Measurements from ENCODE around the gene MATN1. TPM values are rescaled to one million over a fixed set of nuclear protein-coding genes. Genes with fewer than 3 reads are reported as not detected.
"Not testable (repeated sequence)": the region's sequence is repeated elsewhere in the genome, so short reads cannot be mapped to it uniquely, and the experiment has no call there.

MATN1 gene
- not detected for polyA plus RNA-seq

- H3K27ac Mint-ChIP-seq, result peak within 1 kb of the TSS in 1 of 3 donors; percentile 62
Observed at GRCh38 chr1:30723331-30723755, at the start of gene MATN1. Gene MATN1 (minus strand): TSS chr1:30723585. CDS start chr1:30723551, 34 bp downstream.

GRCh38 chr1:30771005-30771404, 47.6 kb upstream of the MATN1 start:
- no peaks in the 10 kb centered on the region for H3K9me3 Mint-ChIP-seq
- peak overlapping the region in 1 of 3 donors; percentile 62 for H3K27ac Mint-ChIP-seq
- no peaks in the 10 kb centered on the region for H3K27me3 Mint-ChIP-seq
- no peak overlapping the region for H3K4me3 Mint-ChIP-seq
- H3K4me1 Mint-ChIP-seq, result peaks cover 7 to 18% (median 12%) of the 10 kb centered on the region in 3 donors
- H3K36me3 Mint-ChIP-seq, result no peaks in the 10 kb centered on the region

More at GRCh38 chr1:30723331-30723755, at the start of gene MATN1:
- H3K9me3 Mint-ChIP-seq, result no peaks in the 10 kb centered on the region
- peak within 1 kb of the TSS in 1 of 4 donors; percentile 65 for H3K4me3 Mint-ChIP-seq
- peaks cover 1% of the 10 kb centered on the region for H3K36me3 Mint-ChIP-seq
- H3K4me1 Mint-ChIP-seq, result peaks cover 15 to 20% (median 17%) of the 10 kb centered on the region in 3 donors
- H3K27me3 Mint-ChIP-seq, result no peaks in the 10 kb centered on the region

- Mint-ChIP-seq H3K27me3 (no peaks in the 10 kb centered on the region), H3K4me1 (peaks cover 11 to 22% (median 14%) of the 10 kb centered on the region in 3 donors), H3K27ac (no peak overlapping the region), H3K36me3 (no peaks in the 10 kb centered on the region), H3K4me3 (no peak overlapping the region), H3K9me3 (no peaks in the 10 kb centered on the region)
Observed at GRCh38 chr1:30770150-30770549, 46.8 kb upstream of the MATN1 start.

- Mint-ChIP-seq H3K4me1 (peaks cover 11 to 22% (median 14%) of the 10 kb centered on the region in 3 donors), H3K9me3 (no peaks in the 10 kb centered on the region), H3K27me3 (no peaks in the 10 kb centered on the region), H3K36me3 (no peaks in the 10 kb centered on the region), H3K4me3 (no peak overlapping the region), H3K27ac (no peak overlapping the region)
Observed at GRCh38 chr1:30768830-30769718, 45.7 kb upstream of the MATN1 start.

GRCh38 chr1:30768159-30768829, 44.9 kb upstream of the MATN1 start:
- Mint-ChIP-seq H3K4me3 (no peak overlapping the region), H3K9me3 (no peaks in the 10 kb centered on the region), H3K36me3 (no peaks in the 10 kb centered on the region), H3K27me3 (no peaks in the 10 kb centered on the region), H3K27ac (no peak overlapping the region), H3K4me1 (peaks cover 9 to 23% (median 16%) of the 10 kb centered on the region in 3 donors)

GRCh38 chr1:30766948-30767347, 43.6 kb upstream of the MATN1 start:
- H3K27me3 Mint-ChIP-seq, H3K27ac Mint-ChIP-seq, H3K36me3 Mint-ChIP-seq, H3K9me3 Mint-ChIP-seq, H3K4me3 Mint-ChIP-seq: not testable (repeated sequence)
- peaks cover 16 to 36% (median 28%) of the 10 kb centered on the region in 3 donors for H3K4me1 Mint-ChIP-seq

GRCh38 chr1:30765556-30766434, 42.4 kb upstream of the MATN1 start:
- Mint-ChIP-seq H3K4me1 (peaks cover 24 to 40% (median 37%) of the 10 kb centered on the region in 3 donors), H3K36me3 (no peaks in the 10 kb centered on the region), H3K27ac (peak overlapping the region; percentile 10 to 59 (median 25)), H3K9me3 (no peaks in the 10 kb centered on the region), H3K27me3 (no peaks in the 10 kb centered on the region), H3K4me3 (peak overlapping the region in 2 of 4 donors; percentile 17 to 39)

GRCh38 chr1:30764939-30765555, 41.7 kb upstream of the MATN1 start:
- H3K27ac Mint-ChIP-seq, result peak overlapping the region in 2 of 3 donors; percentile 25 to 39
- H3K4me3 Mint-ChIP-seq, result peak overlapping the region in 1 of 4 donors; percentile 17
- peaks cover 30 to 44% (median 44%) of the 10 kb centered on the region in 3 donors for H3K4me1 Mint-ChIP-seq
- H3K9me3 Mint-ChIP-seq, result no peaks in the 10 kb centered on the region
- H3K36me3 Mint-ChIP-seq, result no peaks in the 10 kb centered on the region
- no peaks in the 10 kb centered on the region for H3K27me3 Mint-ChIP-seq

- no peak overlapping the region for H3K27ac Mint-ChIP-seq
- no peaks in the 10 kb centered on the region for H3K36me3 Mint-ChIP-seq
- no peaks in the 10 kb centered on the region for H3K27me3 Mint-ChIP-seq
- H3K4me1 Mint-ChIP-seq, result peaks cover 36 to 50% (median 49%) of the 10 kb centered on the region in 3 donors
- no peak overlapping the region for H3K4me3 Mint-ChIP-seq
- no peaks in the 10 kb centered on the region for H3K9me3 Mint-ChIP-seq
Observed at GRCh38 chr1:30764396-30764795, 41.0 kb upstream of the MATN1 start.

GRCh38 chr1:30763651-30764248, 40.4 kb upstream of the MATN1 start:
- H3K27me3 Mint-ChIP-seq, result no peaks in the 10 kb centered on the region
- no peaks in the 10 kb centered on the region for H3K9me3 Mint-ChIP-seq
- peak overlapping the region in 1 of 3 donors; percentile 92 for H3K27ac Mint-ChIP-seq
- H3K36me3 Mint-ChIP-seq, result no peaks in the 10 kb centered on the region
- peaks cover 41 to 53% (median 50%) of the 10 kb centered on the region in 3 donors for H3K4me1 Mint-ChIP-seq
- peak overlapping the region in 1 of 4 donors; percentile 52 for H3K4me3 Mint-ChIP-seq

GRCh38 chr1:30762930-30763650, 39.7 kb upstream of the MATN1 start:
- peaks cover 47 to 59% (median 51%) of the 10 kb centered on the region in 3 donors for H3K4me1 Mint-ChIP-seq
- H3K27ac Mint-ChIP-seq, result peak overlapping the region; percentile 80 to 96 (median 92)
- no peaks in the 10 kb centered on the region for H3K36me3 Mint-ChIP-seq
- no peaks in the 10 kb centered on the region for H3K27me3 Mint-ChIP-seq
- H3K9me3 Mint-ChIP-seq, result no peaks in the 10 kb centered on the region
- peak overlapping the region; percentile 42 to 90 (median 84) for H3K4me3 Mint-ChIP-seq

GRCh38 chr1:30762152-30762929, 39.0 kb upstream of the MATN1 start:
- Mint-ChIP-seq H3K27me3 (no peaks in the 10 kb centered on the region), H3K9me3 (no peaks in the 10 kb centered on the region), H3K27ac (peak overlapping the region; percentile 80 to 96 (median 92)), H3K36me3 (no peaks in the 10 kb centered on the region), H3K4me1 (peaks cover 50 to 60% (median 52%) of the 10 kb centered on the region in 3 donors), H3K4me3 (peak overlapping the region; percentile 54 to 90 (median 84))
